Fibroblast of mammary gland (primary cell): ENCODE data around the gene PRKN.

Experiments
- DNase-seq: peaks from one replicate; pipeline ENCODE4 v3.0.0-alpha.2; 2010; ENCODE audit warnings: low read depth
- H3K4me3 ChIP-seq: 2 replicates; pipeline ENCODE4 v1.5.1; 2011; ENCODE audit warnings: low read depth, mild to moderate bottlenecking, low read length, moderate library complexity; ENCODE audit not compliant: control insufficient read depth
- CTCF ChIP-seq: conservative IDR thresholded peaks from 2 replicates; pipeline ENCODE4 v1.5.1; 2011; ENCODE audit warnings: low read depth, low read length, inconsistent platforms; ENCODE audit not compliant: control insufficient read depth, insufficient read depth

The PRKN gene

GRCh38 chr6:162728197-162728596 lies 631 bp upstream of the PRKN start:
- H3K4me3 ChIP-seq, result peak overlapping the region; percentile 62
- TF ChIP-seq CTCF, result no peak
- peak; percentile 11 for DNase-seq

- no peak for DNase-seq
- no peak for TF ChIP-seq CTCF
- H3K4me3 ChIP-seq, result peak overlapping the region; percentile 71
Measured at GRCh38 chr6:162726947-162727321, 632 bp downstream of the PRKN start.

GRCh38 chr6:162722633-162723032 lies 4.9 kb downstream of the PRKN start:
- TF ChIP-seq CTCF, result no peak
- H3K4me3 ChIP-seq, result no peak overlapping the region
- no peak for DNase-seq

- no peak for DNase-seq
- no peak overlapping the region for H3K4me3 ChIP-seq
- TF ChIP-seq CTCF, result no peak
Measured at GRCh38 chr6:162722226-162722625, 5.3 kb downstream of the PRKN start.

- H3K4me3 ChIP-seq, result no peak overlapping the region
- TF ChIP-seq CTCF, result no peak
- no peak for DNase-seq
Measured at GRCh38 chr6:162721404-162721687, 6.2 kb downstream of the PRKN start.

GRCh38 chr6:162719528-162719927 lies 8.0 kb downstream of the PRKN start:
- no peak for DNase-seq
- no peak for TF ChIP-seq CTCF

GRCh38 chr6:162715601-162716000 lies 12.0 kb downstream of the PRKN start:
- H3K4me3 ChIP-seq, result no peak overlapping the region
- TF ChIP-seq CTCF, result no peak
- DNase-seq, result no peak

More at GRCh38 chr6:162719528-162719927, 8.0 kb downstream of the PRKN start:
- no peak overlapping the region for H3K4me3 ChIP-seq
